WTC11 (cell line): ENCODE measurements around the gene GRM7. TPM values are rescaled to one million over a fixed set of nuclear protein-coding genes. Genes with fewer than 3 reads are reported as not detected.

Experiments used
- ATAC-seq: fragments of 200-7000 bp; cut with Tn5 transposase; 2 replicates; pipeline ENCODE4 v1.10.0; 2021; ENCODE audit warnings: mild to moderate bottlenecking, moderate library complexity
- CTCF ChIA-PET: fragments of 300-600 bp; sonication (Branson Sonifier 250); formaldehyde crosslinking; loops from one replicate; lab custom pipeline; 2021; ENCODE audit warnings: antibody characterized with exemption; lab: Charles Lee
- POLR2A ChIA-PET: fragments of 350-600 bp; sonication (Branson Sonifier 250); formaldehyde crosslinking; loops from one replicate; lab custom pipeline; 2021; ENCODE audit warnings: antibody characterized with exemption; lab: Charles Lee
- DNase-seq: peaks from one replicate; pipeline ENCODE4 v3.0.0; 2021; ENCODE audit warnings: low spot score
- H3K27ac Mint-ChIP-seq: 2 replicates; pipeline ENCODE4 v1.8.0; 2021; ENCODE audit warnings: mixed read lengths
- H3K27me3 Mint-ChIP-seq: 2 replicates; pipeline ENCODE4 v1.8.0; 2021; ENCODE audit warnings: low read depth, mild to moderate bottlenecking, moderate library complexity, mixed read lengths
- H3K36me3 Mint-ChIP-seq: 2 replicates; pipeline ENCODE4 v1.8.0; 2021; ENCODE audit warnings: mixed read lengths
- H3K4me1 Mint-ChIP-seq: 2 replicates; pipeline ENCODE4 v1.8.0; 2022; ENCODE audit warnings: mixed read lengths
- H3K4me3 Mint-ChIP-seq: 2 replicates; pipeline ENCODE4 v1.8.0; 2021; ENCODE audit warnings: mild to moderate bottlenecking, moderate library complexity, mixed read lengths
- H3K9me3 Mint-ChIP-seq: 2 replicates; pipeline ENCODE4 v1.8.0; 2021; ENCODE audit warnings: mixed read lengths
- CREB1 ChIP-seq: sonication (generic); formaldehyde crosslinking; IDR thresholded peaks from 2 replicates; pipeline ENCODE4 v1.8.0; 2023; ENCODE audit warnings: mild to moderate bottlenecking, missing genetic modification reagents
- ELF4 ChIP-seq: sonication (generic); formaldehyde crosslinking; IDR thresholded peaks from 2 replicates; pipeline ENCODE4 v1.8.1; 2022; ENCODE audit warnings: low read depth, mild to moderate bottlenecking, moderate library complexity, missing genetic modification reagents
- ETV6 ChIP-seq: sonication (generic); formaldehyde crosslinking; IDR thresholded peaks from 2 replicates; pipeline ENCODE4 v1.8.1; 2022; ENCODE audit warnings: mild to moderate bottlenecking, missing genetic modification reagents
- GABPB1 ChIP-seq: sonication (generic); formaldehyde crosslinking; IDR thresholded peaks from 2 replicates; pipeline ENCODE4 v1.8.1; 2023; ENCODE audit warnings: mild to moderate bottlenecking, missing genetic modification reagents
- JUN ChIP-seq: sonication (generic); formaldehyde crosslinking; IDR thresholded peaks from 2 replicates; pipeline ENCODE4 v1.8.0; 2023; ENCODE audit warnings: mild to moderate bottlenecking, missing genetic modification reagents
- MYBL2 ChIP-seq: sonication (generic); formaldehyde crosslinking; IDR thresholded peaks from 2 replicates; pipeline ENCODE4 v1.8.1; 2023; ENCODE audit warnings: mild to moderate bottlenecking, moderate library complexity, missing genetic modification reagents
- SP1 ChIP-seq: sonication (generic); formaldehyde crosslinking; conservative IDR thresholded peaks from 2 replicates; pipeline ENCODE4 v1.8.1; 2022; ENCODE audit warnings: missing genetic modification reagents
- TEAD1 ChIP-seq: sonication (generic); formaldehyde crosslinking; IDR thresholded peaks from 2 replicates; pipeline ENCODE4 v1.8.0; 2022; ENCODE audit warnings: mild to moderate bottlenecking, missing genetic modification reagents
- TP53 ChIP-seq: sonication (generic); formaldehyde crosslinking; IDR thresholded peaks from 2 replicates; pipeline ENCODE4 v1.8.1; 2023; ENCODE audit warnings: mild to moderate bottlenecking, missing genetic modification reagents
- ZBTB21 ChIP-seq: sonication (generic); formaldehyde crosslinking; IDR thresholded peaks from 2 replicates; pipeline ENCODE4 v1.8.1; 2023; ENCODE audit warnings: mild to moderate bottlenecking, missing genetic modification reagents, borderline replicate concordance
- ZNF121 ChIP-seq: sonication (generic); formaldehyde crosslinking; IDR thresholded peaks from 2 replicates; pipeline ENCODE4 v1.8.0; 2023; ENCODE audit warnings: missing genetic modification reagents
- ZNF219 ChIP-seq: sonication (generic); formaldehyde crosslinking; IDR thresholded peaks from 2 replicates; pipeline ENCODE4 v1.8.0; 2023; ENCODE audit warnings: missing genetic modification reagents, mild to moderate bottlenecking, borderline replicate concordance
- total RNA-seq: library from RNA; stranded (reverse); gene quantifications from 3 replicates; pipeline ENCODE4 v1.2.3, GENCODE V29; 2021
- TF ChIP-seq, protein P1 (sequence below): sonication (generic); formaldehyde crosslinking; IDR thresholded peaks from 2 replicates; pipeline ENCODE4 v1.8.1; 2022; ENCODE audit warnings: missing genetic modification reagents, borderline replicate concordance
- TF ChIP-seq, protein P2 (sequence below): sonication (generic); formaldehyde crosslinking; IDR thresholded peaks from 2 replicates; pipeline ENCODE4 v1.8.0; 2023; ENCODE audit warnings: missing genetic modification reagents
- TF ChIP-seq, protein P3 (sequence below): fragments of 250-450 bp; sonication (Bioruptor Pico); IDR thresholded peaks from 2 replicates; pipeline ENCODE4 v2.1.2; 2022; ENCODE audit warnings: mild to moderate bottlenecking, moderate library complexity
- TF ChIP-seq, protein P4 (sequence below): sonication (generic); formaldehyde crosslinking; IDR thresholded peaks from 2 replicates; pipeline ENCODE4 v1.8.1; 2023; ENCODE audit warnings: mild to moderate bottlenecking, missing genetic modification reagents, borderline replicate concordance
- TF ChIP-seq, protein P5 (sequence below): sonication (generic); formaldehyde crosslinking; IDR thresholded peaks from 2 replicates; pipeline ENCODE4 v1.8.0; 2022; ENCODE audit warnings: mild to moderate bottlenecking, missing genetic modification reagents
- TF ChIP-seq, protein P6 (sequence below): sonication (generic); formaldehyde crosslinking; IDR thresholded peaks from 2 replicates; pipeline ENCODE4 v1.8.0; 2023; ENCODE audit warnings: mild to moderate bottlenecking, missing genetic modification reagents
- TF ChIP-seq, protein P7 (sequence below): sonication (generic); formaldehyde crosslinking; IDR thresholded peaks from 2 replicates; pipeline ENCODE4 v1.8.1; 2023; ENCODE audit warnings: mild to moderate bottlenecking, moderate library complexity, missing genetic modification reagents

GRM7 gene
- total RNA-seq, 1 experiment from 2014 or later = 0.42 TPM

DNA sequence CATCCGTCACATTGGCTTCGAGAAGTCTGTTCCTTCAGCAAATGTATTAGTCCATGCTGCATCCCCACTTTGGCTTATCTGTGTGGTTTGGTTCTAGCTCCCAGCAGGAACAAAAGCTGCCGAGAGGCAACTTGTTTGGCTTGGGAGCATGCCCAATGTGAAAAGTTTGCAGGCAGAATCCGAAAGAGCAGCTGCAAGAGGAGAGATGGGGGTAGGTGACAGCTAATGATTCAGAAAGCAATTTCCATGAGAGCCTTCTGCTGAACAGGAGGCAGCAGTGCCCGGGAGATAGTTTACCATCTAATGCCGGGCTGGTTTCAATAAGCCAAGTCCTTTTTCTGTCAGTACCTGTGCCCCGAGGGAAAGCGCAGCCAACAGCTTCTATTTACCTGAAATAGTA is 60.2 kb downstream of the GRM7 start:
- no peak for TF ChIP-seq TEAD1 (CRISPR knock-in tag)
- TF ChIP-seq, protein P1, sequence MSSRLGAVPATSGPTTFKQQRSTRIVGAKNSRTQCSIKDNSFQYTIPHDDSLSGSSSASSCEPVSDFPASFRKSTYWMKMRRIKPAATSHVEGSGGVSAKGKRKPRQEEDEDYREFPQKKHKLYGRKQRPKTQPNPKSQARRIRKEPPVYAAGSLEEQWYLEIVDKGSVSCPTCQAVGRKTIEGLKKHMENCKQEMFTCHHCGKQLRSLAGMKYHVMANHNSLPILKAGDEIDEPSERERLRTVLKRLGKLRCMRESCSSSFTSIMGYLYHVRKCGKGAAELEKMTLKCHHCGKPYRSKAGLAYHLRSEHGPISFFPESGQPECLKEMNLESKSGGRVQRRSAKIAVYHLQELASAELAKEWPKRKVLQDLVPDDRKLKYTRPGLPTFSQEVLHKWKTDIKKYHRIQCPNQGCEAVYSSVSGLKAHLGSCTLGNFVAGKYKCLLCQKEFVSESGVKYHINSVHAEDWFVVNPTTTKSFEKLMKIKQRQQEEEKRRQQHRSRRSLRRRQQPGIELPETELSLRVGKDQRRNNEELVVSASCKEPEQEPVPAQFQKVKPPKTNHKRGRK (CRISPR knock-in tag) = no peak
- no peak for TF ChIP-seq ZBTB21 (CRISPR knock-in tag)
- TF ChIP-seq, protein P2, sequence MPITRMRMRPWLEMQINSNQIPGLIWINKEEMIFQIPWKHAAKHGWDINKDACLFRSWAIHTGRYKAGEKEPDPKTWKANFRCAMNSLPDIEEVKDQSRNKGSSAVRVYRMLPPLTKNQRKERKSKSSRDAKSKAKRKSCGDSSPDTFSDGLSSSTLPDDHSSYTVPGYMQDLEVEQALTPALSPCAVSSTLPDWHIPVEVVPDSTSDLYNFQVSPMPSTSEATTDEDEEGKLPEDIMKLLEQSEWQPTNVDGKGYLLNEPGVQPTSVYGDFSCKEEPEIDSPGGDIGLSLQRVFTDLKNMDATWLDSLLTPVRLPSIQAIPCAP (CRISPR knock-in tag) = no peak
- no peak for TF ChIP-seq ZNF219
- no peak for TF ChIP-seq ZNF121 (CRISPR knock-in tag)
- TF ChIP-seq, protein P3, sequence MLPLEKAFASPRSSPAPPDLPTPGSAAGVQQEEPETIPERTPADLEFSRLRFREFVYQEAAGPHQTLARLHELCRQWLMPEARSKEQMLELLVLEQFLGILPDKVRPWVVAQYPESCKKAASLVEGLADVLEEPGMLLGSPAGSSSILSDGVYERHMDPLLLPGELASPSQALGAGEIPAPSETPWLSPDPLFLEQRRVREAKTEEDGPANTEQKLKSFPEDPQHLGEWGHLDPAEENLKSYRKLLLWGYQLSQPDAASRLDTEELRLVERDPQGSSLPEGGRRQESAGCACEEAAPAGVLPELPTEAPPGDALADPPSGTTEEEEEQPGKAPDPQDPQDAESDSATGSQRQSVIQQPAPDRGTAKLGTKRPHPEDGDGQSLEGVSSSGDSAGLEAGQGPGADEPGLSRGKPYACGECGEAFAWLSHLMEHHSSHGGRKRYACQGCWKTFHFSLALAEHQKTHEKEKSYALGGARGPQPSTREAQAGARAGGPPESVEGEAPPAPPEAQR (CRISPR knock-in tag) = no peak
- no peak for TF ChIP-seq CREB1 (CRISPR knock-in tag)
- TF ChIP-seq, protein P4, sequence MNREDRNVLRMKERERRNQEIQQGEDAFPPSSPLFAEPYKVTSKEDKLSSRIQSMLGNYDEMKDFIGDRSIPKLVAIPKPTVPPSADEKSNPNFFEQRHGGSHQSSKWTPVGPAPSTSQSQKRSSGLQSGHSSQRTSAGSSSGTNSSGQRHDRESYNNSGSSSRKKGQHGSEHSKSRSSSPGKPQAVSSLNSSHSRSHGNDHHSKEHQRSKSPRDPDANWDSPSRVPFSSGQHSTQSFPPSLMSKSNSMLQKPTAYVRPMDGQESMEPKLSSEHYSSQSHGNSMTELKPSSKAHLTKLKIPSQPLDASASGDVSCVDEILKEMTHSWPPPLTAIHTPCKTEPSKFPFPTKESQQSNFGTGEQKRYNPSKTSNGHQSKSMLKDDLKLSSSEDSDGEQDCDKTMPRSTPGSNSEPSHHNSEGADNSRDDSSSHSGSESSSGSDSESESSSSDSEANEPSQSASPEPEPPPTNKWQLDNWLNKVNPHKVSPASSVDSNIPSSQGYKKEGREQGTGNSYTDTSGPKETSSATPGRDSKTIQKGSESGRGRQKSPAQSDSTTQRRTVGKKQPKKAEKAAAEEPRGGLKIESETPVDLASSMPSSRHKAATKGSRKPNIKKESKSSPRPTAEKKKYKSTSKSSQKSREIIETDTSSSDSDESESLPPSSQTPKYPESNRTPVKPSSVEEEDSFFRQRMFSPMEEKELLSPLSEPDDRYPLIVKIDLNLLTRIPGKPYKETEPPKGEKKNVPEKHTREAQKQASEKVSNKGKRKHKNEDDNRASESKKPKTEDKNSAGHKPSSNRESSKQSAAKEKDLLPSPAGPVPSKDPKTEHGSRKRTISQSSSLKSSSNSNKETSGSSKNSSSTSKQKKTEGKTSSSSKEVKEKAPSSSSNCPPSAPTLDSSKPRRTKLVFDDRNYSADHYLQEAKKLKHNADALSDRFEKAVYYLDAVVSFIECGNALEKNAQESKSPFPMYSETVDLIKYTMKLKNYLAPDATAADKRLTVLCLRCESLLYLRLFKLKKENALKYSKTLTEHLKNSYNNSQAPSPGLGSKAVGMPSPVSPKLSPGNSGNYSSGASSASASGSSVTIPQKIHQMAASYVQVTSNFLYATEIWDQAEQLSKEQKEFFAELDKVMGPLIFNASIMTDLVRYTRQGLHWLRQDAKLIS (CRISPR knock-in tag) = no peak
- TF ChIP-seq, protein P5, sequence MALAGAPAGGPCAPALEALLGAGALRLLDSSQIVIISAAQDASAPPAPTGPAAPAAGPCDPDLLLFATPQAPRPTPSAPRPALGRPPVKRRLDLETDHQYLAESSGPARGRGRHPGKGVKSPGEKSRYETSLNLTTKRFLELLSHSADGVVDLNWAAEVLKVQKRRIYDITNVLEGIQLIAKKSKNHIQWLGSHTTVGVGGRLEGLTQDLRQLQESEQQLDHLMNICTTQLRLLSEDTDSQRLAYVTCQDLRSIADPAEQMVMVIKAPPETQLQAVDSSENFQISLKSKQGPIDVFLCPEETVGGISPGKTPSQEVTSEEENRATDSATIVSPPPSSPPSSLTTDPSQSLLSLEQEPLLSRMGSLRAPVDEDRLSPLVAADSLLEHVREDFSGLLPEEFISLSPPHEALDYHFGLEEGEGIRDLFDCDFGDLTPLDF (CRISPR knock-in tag) = no peak
- TF ChIP-seq, protein P6, sequence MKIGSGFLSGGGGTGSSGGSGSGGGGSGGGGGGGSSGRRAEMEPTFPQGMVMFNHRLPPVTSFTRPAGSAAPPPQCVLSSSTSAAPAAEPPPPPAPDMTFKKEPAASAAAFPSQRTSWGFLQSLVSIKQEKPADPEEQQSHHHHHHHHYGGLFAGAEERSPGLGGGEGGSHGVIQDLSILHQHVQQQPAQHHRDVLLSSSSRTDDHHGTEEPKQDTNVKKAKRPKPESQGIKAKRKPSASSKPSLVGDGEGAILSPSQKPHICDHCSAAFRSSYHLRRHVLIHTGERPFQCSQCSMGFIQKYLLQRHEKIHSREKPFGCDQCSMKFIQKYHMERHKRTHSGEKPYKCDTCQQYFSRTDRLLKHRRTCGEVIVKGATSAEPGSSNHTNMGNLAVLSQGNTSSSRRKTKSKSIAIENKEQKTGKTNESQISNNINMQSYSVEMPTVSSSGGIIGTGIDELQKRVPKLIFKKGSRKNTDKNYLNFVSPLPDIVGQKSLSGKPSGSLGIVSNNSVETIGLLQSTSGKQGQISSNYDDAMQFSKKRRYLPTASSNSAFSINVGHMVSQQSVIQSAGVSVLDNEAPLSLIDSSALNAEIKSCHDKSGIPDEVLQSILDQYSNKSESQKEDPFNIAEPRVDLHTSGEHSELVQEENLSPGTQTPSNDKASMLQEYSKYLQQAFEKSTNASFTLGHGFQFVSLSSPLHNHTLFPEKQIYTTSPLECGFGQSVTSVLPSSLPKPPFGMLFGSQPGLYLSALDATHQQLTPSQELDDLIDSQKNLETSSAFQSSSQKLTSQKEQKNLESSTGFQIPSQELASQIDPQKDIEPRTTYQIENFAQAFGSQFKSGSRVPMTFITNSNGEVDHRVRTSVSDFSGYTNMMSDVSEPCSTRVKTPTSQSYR (CRISPR knock-in tag) = no peak
- TF ChIP-seq ELF4 (CRISPR knock-in tag) = no peak
- TF ChIP-seq, all 79 proteins: peak for 0
- Mint-ChIP-seq H3K4me1 (no peaks in the 10 kb centered on the region), H3K9me3 (peaks cover 45% of the 10 kb centered on the region), H3K27ac (no peak overlapping the region), H3K27me3 (no peaks in the 10 kb centered on the region), H3K36me3 (peaks cover 21% of the 10 kb centered on the region), H3K4me3 (no peak overlapping the region)
- ATAC-seq = no peak
- CTCF ChIA-PET = interaction anchor here (0.6 kb wide), 1 partner anchor 224 kb away, joined by 3 read pairs; no protein-coding TSS in a partner anchor
- DNase-seq = no peak
- POLR2A ChIA-PET = no interaction called here

DNA sequence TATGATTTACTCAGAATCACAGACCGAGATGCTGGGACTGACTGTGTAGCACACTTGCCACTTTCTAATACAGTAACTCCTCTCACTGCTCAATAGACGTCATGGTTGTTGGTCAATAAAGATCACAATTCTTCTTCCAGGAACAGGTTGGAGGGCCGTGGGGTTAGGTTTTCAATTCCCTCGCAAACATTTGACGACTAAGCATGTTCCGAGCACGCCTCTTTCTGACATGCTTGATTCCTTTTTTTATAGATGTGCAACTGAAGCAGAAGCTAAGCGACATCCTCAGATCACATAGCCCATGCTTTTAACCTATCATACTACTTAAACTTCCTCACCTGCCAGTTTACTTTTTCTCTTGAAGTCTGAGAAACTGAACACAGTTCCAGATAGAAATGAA is 61.0 kb downstream of the GRM7 start:
- no peak for ATAC-seq
- ChIA-PET CTCF (interaction anchor here (1.0 kb wide), 1 partner anchor 14 kb away, joined by 3 read pairs; no protein-coding TSS in a partner anchor), POLR2A (no interaction called here)
- no peak for DNase-seq
- no peak overlapping the region for H3K27ac Mint-ChIP-seq
- no peaks in the 10 kb centered on the region for H3K4me1 Mint-ChIP-seq
- H3K27me3 Mint-ChIP-seq = no peaks in the 10 kb centered on the region
- H3K9me3 Mint-ChIP-seq = peaks cover 40% of the 10 kb centered on the region
- no peak overlapping the region for H3K4me3 Mint-ChIP-seq
- H3K36me3 Mint-ChIP-seq = peaks cover 21% of the 10 kb centered on the region
- TF ChIP-seq JUN (CRISPR knock-in tag) (no peak), MYBL2 (no peak), TP53 (CRISPR knock-in tag) (no peak), ETV6 (CRISPR knock-in tag) (no peak), GABPB1 (no peak), TEAD1 (CRISPR knock-in tag) (no peak), CREB1 (CRISPR knock-in tag) (no peak), SP1 (no peak)
- TF ChIP-seq, protein P5 (CRISPR knock-in tag) = no peak
- TF ChIP-seq, protein P7, sequence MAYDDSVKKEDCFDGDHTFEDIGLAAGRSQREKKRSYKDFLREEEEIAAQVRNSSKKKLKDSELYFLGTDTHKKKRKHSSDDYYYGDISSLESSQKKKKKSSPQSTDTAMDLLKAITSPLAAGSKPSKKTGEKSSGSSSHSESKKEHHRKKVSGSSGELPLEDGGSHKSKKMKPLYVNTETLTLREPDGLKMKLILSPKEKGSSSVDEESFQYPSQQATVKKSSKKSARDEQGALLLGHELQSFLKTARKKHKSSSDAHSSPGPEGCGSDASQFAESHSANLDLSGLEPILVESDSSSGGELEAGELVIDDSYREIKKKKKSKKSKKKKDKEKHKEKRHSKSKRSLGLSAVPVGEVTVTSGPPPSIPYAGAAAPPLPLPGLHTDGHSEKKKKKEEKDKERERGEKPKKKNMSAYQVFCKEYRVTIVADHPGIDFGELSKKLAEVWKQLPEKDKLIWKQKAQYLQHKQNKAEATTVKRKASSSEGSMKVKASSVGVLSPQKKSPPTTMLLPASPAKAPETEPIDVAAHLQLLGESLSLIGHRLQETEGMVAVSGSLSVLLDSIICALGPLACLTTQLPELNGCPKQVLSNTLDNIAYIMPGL (CRISPR knock-in tag) = no peak
